Stimulated activated CD4-positive, alpha-beta T cell treated with anti-CD3 and anti-CD28 coated beads, Interleukin-2, amount 100 ng/mL, for 48 hours (primary cell): ENCODE data around the gene GCNT1.
"Not testable (repeated sequence)": the region's sequence is repeated elsewhere in the genome, so short reads cannot be mapped to it uniquely, and the experiment has no call there.

ENCODE experiments used
- DNase-seq, 2 donors: peaks; one replicate each; pipeline ENCODE4 v3.0.0-alpha.2; 2020

The GCNT1 gene

GRCh38 chr9:76458903-76459693 is at the start of gene GCNT1:
TSS of gene GCNT1 (plus strand) at chr9:76459182. CDS start at chr9:76502382, 43,200 bp downstream.
- peak; percentile 90 to 92 for DNase-seq

GRCh38 chr9:76412638-76413037 is 46.3 kb upstream of the GCNT1 start:
- no peak for DNase-seq

GRCh38 chr9:76413658-76414057 is 45.3 kb upstream of the GCNT1 start:
- DNase-seq: no peak

- DNase-seq: no peak
These were observed 44.3 kb upstream of the GCNT1 start for GRCh38 chr9:76414661-76415060.

- DNase-seq: no peak
These were observed 43.8 kb upstream of the GCNT1 start for GRCh38 chr9:76415154-76415553.

GRCh38 chr9:76415731-76416130 is 43.3 kb upstream of the GCNT1 start:
- no peak for DNase-seq

- DNase-seq: no peak
These were observed 41.6 kb upstream of the GCNT1 start for GRCh38 chr9:76417394-76417793.

GRCh38 chr9:76419782-76420380 is 39.1 kb upstream of the GCNT1 start:
- no peak for DNase-seq

- DNase-seq: no peak
These were observed 35.5 kb upstream of the GCNT1 start for GRCh38 chr9:76423216-76424177.

- DNase-seq: no peak
These were observed 34.5 kb upstream of the GCNT1 start for GRCh38 chr9:76424491-76424890.

GRCh38 chr9:76425677-76426453 is 33.1 kb upstream of the GCNT1 start:
- DNase-seq: no peak

- no peak for DNase-seq
These were observed 32.1 kb upstream of the GCNT1 start for GRCh38 chr9:76426807-76427419.

GRCh38 chr9:76431601-76432000 is 27.4 kb upstream of the GCNT1 start:
- DNase-seq: no peak

GRCh38 chr9:76433406-76433805 is 25.6 kb upstream of the GCNT1 start:
- DNase-seq: no peak

GRCh38 chr9:76433836-76434235 is 25.1 kb upstream of the GCNT1 start:
- no peak for DNase-seq

- DNase-seq: not testable (repeated sequence)
These were observed 24.1 kb upstream of the GCNT1 start for GRCh38 chr9:76434897-76435296.

GRCh38 chr9:76437017-76437699 is 21.8 kb upstream of the GCNT1 start:
- not testable (repeated sequence) for DNase-seq

- no peak for DNase-seq
These were observed 20.0 kb upstream of the GCNT1 start for GRCh38 chr9:76438841-76439588.

GRCh38 chr9:76441551-76442322 is 17.2 kb upstream of the GCNT1 start:
- peak; percentile 33 to 41 for DNase-seq

GRCh38 chr9:76443887-76444286 is 15.1 kb upstream of the GCNT1 start:
- DNase-seq: no peak
